T-helper 17 cell (primary cell): Measurements from ENCODE around the gene TUNAR. TPM values are rescaled to one million over a fixed set of nuclear protein-coding genes. Genes with fewer than 3 reads are reported as not detected.

ENCODE experiments used
- ATAC-seq: fragments of 150-1000 bp; cut with Tn5 transposase; 2 replicates; pipeline ENCODE4 v1.10.0; 2021; ENCODE audit warnings: mild to moderate bottlenecking, moderate library complexity
- DNase-seq, 3 donors: peaks; one replicate each; pipeline versions ENCODE4 v3.0.0 to v3.0.0-alpha.2; 2020 to 2021
- H3K9me3 ChIP-seq: one replicate; pipeline ENCODE4 v1.7.0; 2013; ENCODE audit warnings: low read length, mild to moderate bottlenecking; ENCODE audit not compliant: control insufficient read depth, poor library complexity, severe bottlenecking
- H3K27ac Mint-ChIP-seq: one replicate; pipeline ENCODE4 v1.8.0; 2022; ENCODE audit warnings: mild to moderate bottlenecking, moderate library complexity, mixed read lengths
- H3K27me3 Mint-ChIP-seq: one replicate; pipeline ENCODE4 v1.8.0; 2022; ENCODE audit warnings: mixed read lengths
- H3K36me3 Mint-ChIP-seq: one replicate; pipeline ENCODE4 v1.8.0; 2022; ENCODE audit warnings: low read depth, mixed read lengths
- H3K4me1 Mint-ChIP-seq: one replicate; pipeline ENCODE4 v1.8.0; 2022; ENCODE audit warnings: mild to moderate bottlenecking, mixed read lengths
- H3K4me3 Mint-ChIP-seq: one replicate; pipeline ENCODE4 v1.8.0; 2022; ENCODE audit warnings: mild to moderate bottlenecking, moderate library complexity, mixed read lengths
- total RNA-seq, 4 donors: library from RNA in 2 of 4; stranded (reverse) in 2 of 4; gene quantifications; one replicate each; pipeline ENCODE4 v1.2.3 and lab custom pipeline; 2022 to 2026

TUNAR gene
- total RNA-seq, 2 donors from 2014 or later: not detected

DNA sequence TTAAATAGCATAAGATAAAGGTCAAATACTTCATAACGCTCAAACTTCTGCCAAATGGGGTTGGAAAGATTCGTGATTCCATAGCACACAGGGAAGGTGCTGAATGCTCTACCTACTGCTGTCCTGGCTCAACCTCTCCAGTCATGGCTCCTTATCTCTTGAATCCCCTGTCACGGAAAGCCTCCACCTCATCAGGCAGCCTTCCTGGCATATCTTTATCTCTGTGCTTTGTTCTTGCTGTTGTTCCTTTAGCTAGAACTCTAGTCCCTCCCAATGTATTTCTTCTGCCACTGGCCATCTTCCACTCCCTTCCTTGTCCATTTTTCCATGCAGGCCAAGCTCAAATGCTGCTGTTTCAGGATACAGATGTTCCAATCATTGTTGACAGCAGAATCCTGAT, 26.9 kb upstream of the TUNAR start:
- H3K4me3 Mint-ChIP-seq: no peak overlapping the region
- DNase-seq (no peak), ATAC-seq (no peak)
- H3K9me3 ChIP-seq: no peaks in the 10 kb centered on the region
- no peaks in the 10 kb centered on the region for H3K36me3 Mint-ChIP-seq
- H3K4me1 Mint-ChIP-seq: no peaks in the 10 kb centered on the region
- no peak overlapping the region for H3K27ac Mint-ChIP-seq
- peaks cover 18% of the 10 kb centered on the region for H3K27me3 Mint-ChIP-seq

GRCh38 chr14:95850429-95850828, 26.2 kb upstream of the TUNAR start:
- no peak overlapping the region for H3K4me3 Mint-ChIP-seq
- H3K36me3 Mint-ChIP-seq: no peaks in the 10 kb centered on the region
- no peak for DNase-seq
- no peak for ATAC-seq
- no peaks in the 10 kb centered on the region for H3K4me1 Mint-ChIP-seq
- no peak overlapping the region for H3K27ac Mint-ChIP-seq
- peaks cover 24% of the 10 kb centered on the region for H3K27me3 Mint-ChIP-seq
- H3K9me3 ChIP-seq: no peaks in the 10 kb centered on the region

GRCh38 chr14:95855606-95856005, 21.0 kb upstream of the TUNAR start:
- no peak for DNase-seq
- no peaks in the 10 kb centered on the region for H3K4me1 Mint-ChIP-seq
- no peak overlapping the region for H3K27ac Mint-ChIP-seq
- no peak for ATAC-seq
- no peaks in the 10 kb centered on the region for H3K9me3 ChIP-seq
- H3K27me3 Mint-ChIP-seq: peaks cover 36% of the 10 kb centered on the region
- no peaks in the 10 kb centered on the region for H3K36me3 Mint-ChIP-seq
- H3K4me3 Mint-ChIP-seq: no peak overlapping the region

GRCh38 chr14:95857275-95857674, 19.4 kb upstream of the TUNAR start:
- H3K9me3 ChIP-seq: no peaks in the 10 kb centered on the region
- no peaks in the 10 kb centered on the region for H3K4me1 Mint-ChIP-seq
- H3K27ac Mint-ChIP-seq: no peak overlapping the region
- DNase-seq (no peak), ATAC-seq (no peak)
- H3K36me3 Mint-ChIP-seq: no peaks in the 10 kb centered on the region
- peaks cover 36% of the 10 kb centered on the region for H3K27me3 Mint-ChIP-seq
- no peak overlapping the region for H3K4me3 Mint-ChIP-seq

DNA sequence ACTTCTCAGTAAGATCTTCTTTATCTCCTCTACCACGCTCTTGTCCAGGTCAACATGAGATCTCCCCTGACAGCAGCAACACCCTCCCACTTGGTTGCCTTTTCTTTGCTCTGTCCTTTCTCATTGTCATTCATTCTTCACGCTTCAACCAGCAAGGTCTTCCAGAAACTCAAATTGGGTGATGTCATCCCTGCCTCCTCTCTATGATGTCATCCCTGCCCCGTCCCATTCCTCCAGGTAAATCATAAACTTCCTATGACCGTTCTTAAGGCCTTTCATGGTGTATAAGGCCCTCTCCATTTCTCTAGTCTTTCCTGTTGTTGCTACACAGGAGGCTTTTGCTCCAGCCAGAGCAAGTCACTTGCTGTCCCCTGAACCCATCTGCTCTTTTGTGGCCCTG, 17.7 kb upstream of the TUNAR start:
- no peaks in the 10 kb centered on the region for H3K9me3 ChIP-seq
- no peaks in the 10 kb centered on the region for H3K4me1 Mint-ChIP-seq
- ATAC-seq: no peak

GRCh38 chr14:95862243-95862642, 14.4 kb upstream of the TUNAR start:
- Mint-ChIP-seq H3K4me3 (no peak overlapping the region), H3K27me3 (peaks cover 45% of the 10 kb centered on the region), H3K27ac (no peak overlapping the region), H3K4me1 (no peaks in the 10 kb centered on the region), H3K36me3 (no peaks in the 10 kb centered on the region)
- no peak for DNase-seq
- ATAC-seq: no peak
- no peaks in the 10 kb centered on the region for H3K9me3 ChIP-seq

More for the DNA sequence above, 17.7 kb upstream of the TUNAR start:
- DNase-seq: no peak
- Mint-ChIP-seq H3K27ac (no peak overlapping the region), H3K36me3 (no peaks in the 10 kb centered on the region), H3K4me3 (no peak overlapping the region), H3K27me3 (peaks cover 38% of the 10 kb centered on the region)

DNA sequence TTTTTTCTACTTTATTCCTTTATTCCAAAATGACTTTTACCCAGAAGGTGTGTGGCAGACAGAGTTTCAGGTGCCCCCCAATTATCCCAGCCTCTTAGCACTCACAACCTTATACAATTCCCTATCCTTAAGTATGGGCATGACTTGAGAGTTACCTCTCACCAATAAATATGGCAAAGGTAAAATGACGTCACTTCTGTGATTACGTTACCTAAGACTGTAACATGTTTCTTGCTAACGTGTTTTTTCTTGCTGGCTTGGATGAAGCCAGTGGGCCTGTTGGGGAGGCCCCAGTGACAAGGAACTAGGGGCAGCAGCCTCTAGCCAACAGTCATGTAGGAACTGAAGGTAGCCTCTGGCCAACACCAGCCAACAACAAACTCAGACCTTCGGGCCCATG, 13.3 kb upstream of the TUNAR start:
- peaks cover 47% of the 10 kb centered on the region for H3K27me3 Mint-ChIP-seq
- H3K4me1 Mint-ChIP-seq: no peaks in the 10 kb centered on the region
- H3K27ac Mint-ChIP-seq: no peak overlapping the region
- ATAC-seq: no peak
- H3K36me3 Mint-ChIP-seq: no peaks in the 10 kb centered on the region
- DNase-seq: no peak
- H3K9me3 ChIP-seq: no peaks in the 10 kb centered on the region
- no peak overlapping the region for H3K4me3 Mint-ChIP-seq

DNA sequence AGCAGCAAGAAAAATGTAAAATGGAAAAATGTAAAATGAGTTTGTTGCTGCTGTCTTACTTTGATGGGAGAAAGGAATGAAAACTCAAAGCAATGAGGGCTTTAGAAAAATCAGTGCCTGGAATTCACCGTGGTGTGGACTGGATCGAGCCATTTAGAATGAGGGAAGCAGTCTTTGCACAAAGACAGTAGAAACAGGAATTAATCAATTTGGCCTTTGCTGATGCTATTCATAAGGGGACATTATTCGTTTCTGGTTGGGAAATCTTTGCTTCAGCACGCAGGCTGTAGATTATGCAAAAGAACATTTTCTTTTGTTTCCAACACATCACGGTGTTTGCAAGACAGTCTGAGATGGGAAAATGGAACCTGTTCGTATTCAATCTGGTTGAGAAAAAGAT, 6.9 kb upstream of the TUNAR start:
- H3K27me3 Mint-ChIP-seq: peaks cover 66% of the 10 kb centered on the region
- ATAC-seq: no peak
- no peaks in the 10 kb centered on the region for H3K4me1 Mint-ChIP-seq

DNA sequence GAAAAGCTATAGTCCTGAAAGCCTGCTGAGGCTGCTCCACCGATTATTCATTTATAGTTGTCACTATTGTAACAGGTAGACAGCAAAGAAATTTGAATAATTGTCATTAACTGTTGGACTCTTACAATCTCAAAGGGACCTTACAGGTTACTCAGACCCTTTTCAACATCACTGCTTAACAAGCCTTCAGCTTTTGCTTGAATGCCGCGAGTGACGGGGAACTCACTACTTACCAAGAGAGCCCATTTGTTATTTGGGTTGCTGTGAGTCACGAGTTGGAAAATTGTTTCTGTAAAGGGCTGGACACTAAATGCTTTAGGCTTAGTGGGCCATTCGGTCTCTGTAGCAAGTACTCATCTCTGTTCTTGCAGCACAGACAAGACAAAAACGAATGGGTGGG, 5.9 kb upstream of the TUNAR start:
- no peak for DNase-seq
- no peak for ATAC-seq
- no peaks in the 10 kb centered on the region for H3K4me1 Mint-ChIP-seq
- no peak overlapping the region for H3K4me3 Mint-ChIP-seq
- peaks cover 5% of the 10 kb centered on the region for H3K36me3 Mint-ChIP-seq
- no peak overlapping the region for H3K27ac Mint-ChIP-seq
- H3K27me3 Mint-ChIP-seq: peaks cover 71% of the 10 kb centered on the region
- no peaks in the 10 kb centered on the region for H3K9me3 ChIP-seq

More for the DNA sequence above, 6.9 kb upstream of the TUNAR start:
- no peak for DNase-seq
- Mint-ChIP-seq H3K27ac (no peak overlapping the region), H3K4me3 (no peak overlapping the region), H3K36me3 (peaks cover 2% of the 10 kb centered on the region)
- H3K9me3 ChIP-seq: no peaks in the 10 kb centered on the region

GRCh38 chr14:95871531-95871930, 5.1 kb upstream of the TUNAR start:
- ATAC-seq (no peak), DNase-seq (no peak)
- no peaks in the 10 kb centered on the region for H3K9me3 ChIP-seq
- Mint-ChIP-seq H3K36me3 (peaks cover 5% of the 10 kb centered on the region), H3K4me3 (no peak overlapping the region), H3K27ac (no peak overlapping the region), H3K4me1 (no peaks in the 10 kb centered on the region), H3K27me3 (peaks cover 64% of the 10 kb centered on the region)

DNA sequence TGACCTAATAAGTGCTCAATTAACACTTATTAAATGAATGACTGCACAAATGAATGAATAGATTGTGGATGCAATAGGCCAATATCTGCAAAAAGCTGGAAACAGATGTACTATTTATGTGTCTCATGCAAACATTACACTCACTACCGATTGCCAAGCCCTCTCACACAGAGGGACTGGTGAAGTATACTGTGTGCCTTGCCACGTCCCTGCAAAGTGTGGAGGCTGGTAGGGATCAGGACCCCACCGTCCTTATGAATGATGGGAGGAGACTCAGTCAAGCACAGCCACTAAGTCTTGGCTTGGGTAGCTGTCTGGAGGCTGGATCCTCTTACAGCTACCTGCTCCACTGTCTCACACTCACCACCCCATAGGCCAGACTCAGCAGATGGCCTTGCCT, 3.9 kb upstream of the TUNAR start:
- no peaks in the 10 kb centered on the region for H3K9me3 ChIP-seq
- DNase-seq (no peak), ATAC-seq (no peak)
- H3K4me1 Mint-ChIP-seq: peaks cover 4% of the 10 kb centered on the region
- no peak overlapping the region for H3K27ac Mint-ChIP-seq
- peaks cover 8% of the 10 kb centered on the region for H3K36me3 Mint-ChIP-seq
- peaks cover 64% of the 10 kb centered on the region for H3K27me3 Mint-ChIP-seq
- H3K4me3 Mint-ChIP-seq: no peak overlapping the region

DNA sequence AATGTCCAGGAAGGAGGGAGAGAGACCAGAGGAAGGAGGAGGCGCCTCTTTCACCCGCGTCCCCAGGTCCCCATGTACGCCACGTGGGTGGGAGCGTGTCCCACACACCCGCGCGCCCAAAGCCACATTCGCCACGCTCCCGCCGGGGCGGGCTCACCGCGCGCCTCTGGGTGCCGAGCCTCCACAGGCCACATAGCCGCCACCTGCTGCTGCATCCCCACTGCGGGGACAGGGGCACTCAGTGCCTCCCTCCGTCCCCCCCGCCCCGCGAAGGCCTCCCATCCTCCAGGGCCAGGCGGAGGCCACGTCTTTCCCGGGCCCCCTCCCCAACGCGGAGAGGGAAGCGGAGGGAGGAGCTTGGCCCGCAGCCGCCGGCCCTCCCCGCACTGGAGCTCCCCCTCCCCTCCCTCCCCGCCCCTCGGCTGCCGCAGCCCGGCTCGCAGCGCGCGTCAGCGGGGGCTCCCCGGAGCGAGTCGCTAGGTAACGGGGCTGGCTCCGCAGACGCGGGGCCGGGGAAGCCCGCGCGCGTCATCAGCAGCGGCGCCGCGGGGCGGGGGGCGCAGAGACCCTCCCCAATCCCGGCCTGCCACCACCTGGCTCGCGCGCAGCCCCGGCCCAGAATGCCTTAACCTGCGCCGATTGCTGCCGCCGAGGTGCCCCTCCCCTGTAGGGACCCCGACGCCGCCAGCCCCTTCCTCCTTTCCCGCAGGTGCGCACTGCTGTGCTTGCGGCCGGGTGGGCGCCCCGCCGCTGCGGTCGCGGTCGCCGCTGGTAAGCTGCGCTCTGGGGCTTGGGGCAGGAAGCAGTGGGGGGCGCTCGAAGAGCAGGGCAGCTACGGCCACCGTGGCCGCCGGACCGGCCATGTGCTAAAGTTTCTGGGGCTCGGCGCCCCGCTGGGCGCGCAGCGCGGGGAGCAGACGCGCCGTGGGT, 536 bp upstream of the TUNAR start:
- H3K36me3 Mint-ChIP-seq: peaks cover 8% of the 10 kb centered on the region
- H3K27me3 Mint-ChIP-seq: peaks cover 83% of the 10 kb centered on the region
- H3K27ac Mint-ChIP-seq: no peak overlapping the region
- DNase-seq (no peak), ATAC-seq (no peak)
- H3K4me3 Mint-ChIP-seq: no peak overlapping the region
- H3K9me3 ChIP-seq: no peaks in the 10 kb centered on the region
- peaks cover 5% of the 10 kb centered on the region for H3K4me1 Mint-ChIP-seq

DNA sequence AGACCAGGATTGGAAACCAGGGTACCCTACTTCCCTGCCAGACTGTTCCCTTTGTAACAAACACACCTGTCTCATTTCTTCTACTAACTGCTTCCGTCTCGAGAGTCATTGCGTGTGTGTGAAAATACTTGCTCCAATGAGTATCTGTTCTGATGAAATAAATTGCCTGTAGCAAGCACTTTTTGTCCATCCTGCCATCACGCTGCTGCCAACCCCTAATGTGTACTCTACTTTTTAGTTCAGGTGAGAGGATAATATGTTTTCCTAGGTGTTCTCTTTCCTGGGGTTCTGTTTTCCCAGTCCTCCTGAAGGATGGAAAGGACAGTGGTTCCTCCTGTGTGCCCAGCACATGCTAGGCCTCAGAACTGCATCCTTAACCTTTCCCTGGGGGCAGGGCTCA, 1.0 kb downstream of the TUNAR start:
- H3K27me3 Mint-ChIP-seq: peaks cover 87% of the 10 kb centered on the region
- ATAC-seq: no peak
- peaks cover 8% of the 10 kb centered on the region for H3K36me3 Mint-ChIP-seq
- peaks cover 5% of the 10 kb centered on the region for H3K4me1 Mint-ChIP-seq
- H3K4me3 Mint-ChIP-seq: no peak overlapping the region
- no peak overlapping the region for H3K27ac Mint-ChIP-seq
- no peak for DNase-seq
- no peaks in the 10 kb centered on the region for H3K9me3 ChIP-seq

GRCh38 chr14:95884377-95884776, 7.7 kb downstream of the TUNAR start:
- DNase-seq (no peak), ATAC-seq (no peak)
- H3K9me3 ChIP-seq: no peaks in the 10 kb centered on the region
- no peak overlapping the region for H3K4me3 Mint-ChIP-seq
- no peaks in the 10 kb centered on the region for H3K36me3 Mint-ChIP-seq
- H3K27ac Mint-ChIP-seq: no peak overlapping the region
- peaks cover 2% of the 10 kb centered on the region for H3K4me1 Mint-ChIP-seq
- H3K27me3 Mint-ChIP-seq: peaks cover 66% of the 10 kb centered on the region
